NCI-H774 (cell line): ENCODE results near the gene FAM9B.
"Not testable (repeated sequence)": the region's sequence is repeated elsewhere in the genome, so short reads cannot be mapped to it uniquely, and the experiment has no call there.

Source experiments
- DNase-seq: peaks from one replicate; lab custom pipeline; 2025; lab: John Stamatoyannopoulos, UW

FAM9B gene

GRCh38 chrX:9033989-9034388, at the start of gene FAM9B:
TSS of gene FAM9B (minus strand) at chrX:9034127. CDS start at chrX:9032986, 1,141 bp downstream.
- DNase-seq: no peak

- DNase-seq: no peak
Observed at GRCh38 chrX:9081271-9081670, 47.3 kb upstream of the FAM9B start.

- DNase-seq: no peak
Observed at GRCh38 chrX:9074326-9074725, 40.4 kb upstream of the FAM9B start.

- DNase-seq: no peak
Observed at GRCh38 chrX:9072281-9072680, 38.4 kb upstream of the FAM9B start.

- DNase-seq: no peak
Observed at GRCh38 chrX:9071031-9071650, 37.2 kb upstream of the FAM9B start.

- no peak for DNase-seq
Observed at GRCh38 chrX:9069573-9069972, 35.6 kb upstream of the FAM9B start.

GRCh38 chrX:9064694-9065093, 30.8 kb upstream of the FAM9B start:
- no peak for DNase-seq

- DNase-seq: no peak
Observed at GRCh38 chrX:9062641-9063040, 28.7 kb upstream of the FAM9B start.

GRCh38 chrX:9055354-9055753, 21.4 kb upstream of the FAM9B start:
- DNase-seq: no peak

- no peak for DNase-seq
Observed at GRCh38 chrX:9052081-9052480, 18.2 kb upstream of the FAM9B start.

- DNase-seq: no peak
Observed at GRCh38 chrX:9050331-9050730, 16.4 kb upstream of the FAM9B start.

GRCh38 chrX:9048801-9049200, 14.9 kb upstream of the FAM9B start:
- no peak for DNase-seq

GRCh38 chrX:9038244-9038643, 4.3 kb upstream of the FAM9B start:
- no peak for DNase-seq

GRCh38 chrX:9037296-9037695, 3.4 kb upstream of the FAM9B start:
- no peak for DNase-seq

GRCh38 chrX:9033586-9033985, 341 bp downstream of the FAM9B start:
- DNase-seq: no peak

- DNase-seq: no peak
Observed at GRCh38 chrX:9033179-9033578, 748 bp downstream of the FAM9B start.

- no peak for DNase-seq
Observed at GRCh38 chrX:9023293-9023692, 10.6 kb downstream of the FAM9B start.

GRCh38 chrX:9019151-9019550, 14.8 kb downstream of the FAM9B start:
- DNase-seq: no peak

- not testable (repeated sequence) for DNase-seq
Observed at GRCh38 chrX:9018332-9018731, 15.6 kb downstream of the FAM9B start.

GRCh38 chrX:9003041-9003440, 30.9 kb downstream of the FAM9B start:
- no peak for DNase-seq

GRCh38 chrX:8988446-8988845, 45.5 kb downstream of the FAM9B start:
- no peak for DNase-seq

GRCh38 chrX:8987672-8988250, 46.2 kb downstream of the FAM9B start:
- DNase-seq: no peak

- no peak for DNase-seq
Observed at GRCh38 chrX:8984231-8984630, 49.7 kb downstream of the FAM9B start.

- no peak for DNase-seq
Observed at GRCh38 chrX:8981723-8982122, 52.2 kb downstream of the FAM9B start.
